ENCODE results near the gene WDR19. TPM values are rescaled to one million over a fixed set of nuclear protein-coding genes. Genes with fewer than 3 reads are reported as not detected.
"Not testable (repeated sequence)": the region's sequence is repeated elsewhere in the genome, so short reads cannot be mapped to it uniquely, and the experiment has no call there.

WDR19 gene
- total RNA-seq, 4 donors from 2014 or later = 24.4 to 111 (median 25.2) TPM

DNA sequence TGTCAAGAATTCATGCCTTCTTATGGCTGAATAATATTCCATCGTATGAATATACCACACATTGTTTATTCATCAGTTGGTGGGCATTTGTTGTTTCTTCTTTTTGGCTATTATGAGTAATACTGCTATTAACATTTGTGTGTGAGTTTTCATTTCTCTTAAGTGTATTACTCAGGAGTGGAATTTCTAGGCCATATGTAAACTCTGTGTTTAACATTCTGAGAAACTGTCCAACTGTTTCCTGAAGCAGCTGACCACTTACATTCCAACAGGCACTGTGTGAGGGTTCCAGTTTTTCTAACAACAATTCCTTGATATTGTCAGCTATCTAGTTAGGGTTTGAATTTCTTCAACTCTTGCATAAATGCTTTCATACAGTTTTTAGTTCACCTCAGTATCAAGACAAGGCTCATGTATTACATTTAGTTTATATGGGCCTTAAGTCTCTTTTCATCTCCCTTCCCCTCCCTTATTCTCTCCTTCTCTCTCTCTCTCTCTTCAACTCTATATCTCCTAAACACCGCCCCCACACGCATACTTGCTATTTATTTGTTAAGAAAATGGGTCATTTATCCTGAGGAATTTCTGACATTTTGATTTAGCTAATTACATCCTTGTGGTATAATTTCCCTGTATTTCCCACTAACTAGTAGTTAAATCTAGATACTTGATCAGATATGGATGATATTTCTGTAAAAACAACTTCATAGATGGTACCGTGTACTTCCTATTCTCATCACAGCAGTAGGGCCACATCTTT, 77.4 kb downstream of the WDR19 start:
- no peak overlapping the region for H3K27ac ChIP-seq
- 95% methylated on average over 4 of the region's 4 CpGs for WGBS
- no peak for DNase-seq (ENCODE audit: low spot score in 2 of 2)
- H3K27me3 ChIP-seq = no peaks in the 10 kb centered on the region
- H3K4me1 ChIP-seq = no peaks in the 10 kb centered on the region
- H3K36me3 ChIP-seq = peaks cover 62% of the 10 kb centered on the region
- H3K4me3 ChIP-seq = no peak overlapping the region
- TF ChIP-seq POLR2A (IDR thresholded peaks at IDR 0.05) (no peak), EP300 (IDR thresholded peaks at IDR 0.05) (no peak), POLR2AphosphoS5 (IDR thresholded peaks at IDR 0.05) (no peak)
- TF ChIP-seq, protein P1, sequence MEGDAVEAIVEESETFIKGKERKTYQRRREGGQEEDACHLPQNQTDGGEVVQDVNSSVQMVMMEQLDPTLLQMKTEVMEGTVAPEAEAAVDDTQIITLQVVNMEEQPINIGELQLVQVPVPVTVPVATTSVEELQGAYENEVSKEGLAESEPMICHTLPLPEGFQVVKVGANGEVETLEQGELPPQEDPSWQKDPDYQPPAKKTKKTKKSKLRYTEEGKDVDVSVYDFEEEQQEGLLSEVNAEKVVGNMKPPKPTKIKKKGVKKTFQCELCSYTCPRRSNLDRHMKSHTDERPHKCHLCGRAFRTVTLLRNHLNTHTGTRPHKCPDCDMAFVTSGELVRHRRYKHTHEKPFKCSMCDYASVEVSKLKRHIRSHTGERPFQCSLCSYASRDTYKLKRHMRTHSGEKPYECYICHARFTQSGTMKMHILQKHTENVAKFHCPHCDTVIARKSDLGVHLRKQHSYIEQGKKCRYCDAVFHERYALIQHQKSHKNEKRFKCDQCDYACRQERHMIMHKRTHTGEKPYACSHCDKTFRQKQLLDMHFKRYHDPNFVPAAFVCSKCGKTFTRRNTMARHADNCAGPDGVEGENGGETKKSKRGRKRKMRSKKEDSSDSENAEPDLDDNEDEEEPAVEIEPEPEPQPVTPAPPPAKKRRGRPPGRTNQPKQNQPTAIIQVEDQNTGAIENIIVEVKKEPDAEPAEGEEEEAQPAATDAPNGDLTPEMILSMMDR (IDR thresholded peaks at IDR 0.05) = no peak
- H3K9me3 ChIP-seq = no peaks in the 10 kb centered on the region

DNA sequence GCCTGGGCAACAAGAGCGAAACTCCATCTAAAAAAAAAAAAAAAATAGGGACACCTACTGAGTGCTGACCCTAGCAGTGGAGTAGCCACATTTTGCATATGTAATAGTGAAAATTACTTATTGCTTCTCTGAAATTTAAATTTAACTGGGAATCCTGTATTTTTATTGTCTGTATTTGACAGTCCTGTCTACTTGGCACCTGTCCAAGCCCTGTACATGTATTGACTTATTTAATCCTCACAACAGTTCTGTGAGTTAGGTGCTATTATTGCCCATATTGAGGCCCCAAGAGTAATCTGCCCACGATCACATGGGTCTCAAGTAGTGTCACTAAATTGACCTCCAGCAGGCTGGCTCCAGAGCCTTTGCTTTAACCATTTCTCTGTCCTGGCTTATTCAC, 81.6 kb downstream of the WDR19 start:
- TF ChIP-seq POLR2A (IDR thresholded peaks at IDR 0.05) (no peak), EP300 (IDR thresholded peaks at IDR 0.05) (no peak), POLR2AphosphoS5 (IDR thresholded peaks at IDR 0.05) (no peak)
- TF ChIP-seq, protein P1 (IDR thresholded peaks at IDR 0.05) = no peak
- no peak for DNase-seq (ENCODE audit: low spot score in 2 of 2)
- 84% methylated on average over 2 of the region's 2 CpGs for WGBS
- Histone ChIP-seq H3K27ac (no peak overlapping the region), H3K4me3 (no peak overlapping the region), H3K9me3 (no peaks in the 10 kb centered on the region), H3K27me3 (no peaks in the 10 kb centered on the region), H3K36me3 (peaks cover 44% of the 10 kb centered on the region), H3K4me1 (no peaks in the 10 kb centered on the region)

DNA sequence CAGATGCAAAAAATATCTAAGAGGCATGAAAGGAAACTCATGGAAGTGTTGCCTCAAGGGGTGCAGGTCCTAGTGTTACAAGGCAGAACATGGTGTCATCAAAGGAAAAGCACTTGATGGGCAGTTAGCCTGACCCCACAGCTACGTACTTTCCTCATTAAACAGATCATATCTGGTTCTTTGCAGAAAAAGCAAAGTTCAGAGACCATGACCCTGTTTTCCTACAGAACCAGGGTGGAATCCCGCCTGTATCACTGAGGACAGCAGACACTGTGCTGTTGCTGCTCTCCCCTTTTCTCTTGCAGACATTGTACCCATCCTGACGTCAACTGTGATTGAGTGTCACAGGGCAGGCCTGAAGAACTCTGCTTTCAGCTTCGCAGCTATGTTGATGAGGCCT, 92.2 kb downstream of the WDR19 start:
- Histone ChIP-seq H3K27me3 (no peaks in the 10 kb centered on the region), H3K4me3 (no peak overlapping the region), H3K9me3 (no peaks in the 10 kb centered on the region), H3K4me1 (no peaks in the 10 kb centered on the region), H3K36me3 (peaks cover 90% of the 10 kb centered on the region), H3K27ac (no peak overlapping the region)
- 93% methylated on average over 4 of the region's 4 CpGs for WGBS
- DNase-seq (ENCODE audit: low spot score in 2 of 2) = no peak
- TF ChIP-seq POLR2AphosphoS5 (IDR thresholded peaks at IDR 0.05) = no peak
- TF ChIP-seq EP300 (IDR thresholded peaks at IDR 0.05) = no peak
- TF ChIP-seq POLR2A (IDR thresholded peaks at IDR 0.05) = no peak
- TF ChIP-seq, protein P1 (IDR thresholded peaks at IDR 0.05) = no peak

DNA sequence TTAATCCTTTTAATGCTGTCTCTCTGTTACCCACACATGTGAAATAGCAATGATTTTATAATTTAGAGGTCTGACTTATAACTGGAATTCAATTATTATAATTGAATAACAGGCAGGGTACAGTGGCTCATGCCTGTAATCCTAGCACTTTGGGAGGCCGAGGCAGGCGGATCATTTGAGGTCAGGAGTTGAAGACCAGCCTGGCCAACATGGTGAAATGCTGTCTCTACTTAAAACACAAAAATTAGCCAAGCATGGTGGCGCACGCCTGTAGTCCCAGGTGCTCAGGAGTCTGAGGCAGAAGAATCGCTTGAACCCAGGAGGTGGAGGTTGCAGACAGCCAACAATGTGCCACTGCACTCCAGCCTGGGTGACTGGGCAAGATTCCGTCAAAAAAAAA, 95.3 kb downstream of the WDR19 start:
- peaks cover 79% of the 10 kb centered on the region for H3K36me3 ChIP-seq
- not testable (repeated sequence) for H3K4me3 ChIP-seq; H3K27me3 ChIP-seq; H3K9me3 ChIP-seq; H3K27ac ChIP-seq; DNase-seq (ENCODE audit: low spot score in 2 of 2); H3K4me1 ChIP-seq
- WGBS = 87% methylated on average over 6 of the region's 6 CpGs

DNA sequence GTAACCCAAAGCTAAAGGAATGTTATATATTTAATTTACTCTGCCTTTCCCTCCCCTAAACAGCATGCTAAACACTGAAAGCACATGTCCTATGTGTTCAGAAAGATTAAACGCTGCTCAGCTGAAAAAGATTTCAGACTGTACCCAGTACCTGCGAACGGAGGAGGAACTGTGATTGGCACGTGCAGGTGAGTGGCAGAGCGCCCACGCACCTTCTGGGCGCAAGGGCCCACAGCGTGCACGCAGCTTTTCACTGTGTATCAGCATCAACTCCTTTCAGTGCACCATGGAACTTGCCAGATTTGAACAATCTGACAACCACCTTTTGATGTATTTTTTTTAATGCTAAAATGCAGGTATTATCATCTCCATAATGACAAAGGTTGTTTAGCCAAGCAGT, 96.1 kb downstream of the WDR19 start:
- TF ChIP-seq POLR2A (IDR thresholded peaks at IDR 0.05) = no peak
- no peak for TF ChIP-seq EP300 (IDR thresholded peaks at IDR 0.05)
- TF ChIP-seq, protein P1 (IDR thresholded peaks at IDR 0.05) = no peak
- no peak for TF ChIP-seq POLR2AphosphoS5 (IDR thresholded peaks at IDR 0.05)
- WGBS = 88% methylated on average over 9 of the region's 9 CpGs
- no peaks in the 10 kb centered on the region for H3K27me3 ChIP-seq
- H3K27ac ChIP-seq = no peak overlapping the region
- no peak for DNase-seq (ENCODE audit: low spot score in 2 of 2)
- no peaks in the 10 kb centered on the region for H3K4me1 ChIP-seq
- H3K9me3 ChIP-seq = no peaks in the 10 kb centered on the region
- peaks cover 77% of the 10 kb centered on the region for H3K36me3 ChIP-seq
- H3K4me3 ChIP-seq = no peak overlapping the region

DNA sequence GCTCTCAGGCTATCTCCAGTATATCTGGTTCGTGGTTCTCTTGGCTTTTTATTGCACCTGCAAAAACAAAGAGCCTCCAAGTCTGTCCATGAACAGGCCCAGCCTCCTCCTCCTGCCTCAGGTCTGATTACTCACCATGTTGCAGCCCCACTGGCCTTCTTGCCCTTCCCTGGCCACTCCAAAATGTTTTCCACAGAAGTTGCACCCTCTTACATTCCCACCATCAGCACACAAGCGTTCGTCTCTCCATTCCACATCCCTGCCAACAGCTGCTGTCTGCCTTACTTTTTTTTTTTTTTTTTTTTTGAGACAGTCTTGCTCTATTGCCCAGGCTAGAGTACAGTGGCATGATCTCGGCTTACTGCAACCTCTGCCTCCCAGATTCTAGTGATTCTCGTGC, 97.1 kb downstream of the WDR19 start:
- H3K4me3 ChIP-seq = no peak overlapping the region
- WGBS = 73% methylated on average over 5 of the region's 5 CpGs
- H3K27ac ChIP-seq = no peak overlapping the region
- TF ChIP-seq, protein P1 (IDR thresholded peaks at IDR 0.05) = no peak
- no peak for TF ChIP-seq POLR2AphosphoS5 (IDR thresholded peaks at IDR 0.05)
- no peak for TF ChIP-seq EP300 (IDR thresholded peaks at IDR 0.05)
- TF ChIP-seq POLR2A (IDR thresholded peaks at IDR 0.05) = no peak
- H3K9me3 ChIP-seq = no peaks in the 10 kb centered on the region
- H3K27me3 ChIP-seq = no peaks in the 10 kb centered on the region
- H3K4me1 ChIP-seq = no peaks in the 10 kb centered on the region
- DNase-seq (ENCODE audit: low spot score in 2 of 2) = no peak
- H3K36me3 ChIP-seq = peaks cover 68% of the 10 kb centered on the region

Data from suprapubic skin (tissue), 4 donors.